ES-I3 (cell line): ENCODE results near the gene MPDZ.

Experiments
- H3K36me3 ChIP-seq: 2 replicates; pipeline ENCODE4 v1.6.1; 2013; ENCODE audit warnings: mild to moderate bottlenecking, low read length, control low read depth, moderate library complexity; ENCODE audit not compliant: insufficient read depth
- H3K4me1 ChIP-seq: 2 replicates; pipeline ENCODE4 v1.6.1; 2013; ENCODE audit warnings: mild to moderate bottlenecking, control low read depth, low read length; ENCODE audit not compliant: insufficient read depth
- H3K9ac ChIP-seq: 2 replicates; pipeline ENCODE4 v1.6.1; 2013; ENCODE audit warnings: low read depth, mild to moderate bottlenecking, low read length, moderate library complexity
- H3K9me3 ChIP-seq: 2 replicates; pipeline ENCODE4 v1.6.1; 2013; ENCODE audit warnings: mild to moderate bottlenecking, low read length, moderate library complexity; ENCODE audit not compliant: control insufficient read depth, insufficient read depth

The MPDZ gene

GRCh38 chr9:13186774-13187173, 92.7 kb downstream of the MPDZ start:
- Histone ChIP-seq H3K9me3 (no peaks in the 10 kb centered on the region), H3K9ac (no peak overlapping the region), H3K4me1 (no peaks in the 10 kb centered on the region), H3K36me3 (peaks cover 9% of the 10 kb centered on the region)

DNA sequence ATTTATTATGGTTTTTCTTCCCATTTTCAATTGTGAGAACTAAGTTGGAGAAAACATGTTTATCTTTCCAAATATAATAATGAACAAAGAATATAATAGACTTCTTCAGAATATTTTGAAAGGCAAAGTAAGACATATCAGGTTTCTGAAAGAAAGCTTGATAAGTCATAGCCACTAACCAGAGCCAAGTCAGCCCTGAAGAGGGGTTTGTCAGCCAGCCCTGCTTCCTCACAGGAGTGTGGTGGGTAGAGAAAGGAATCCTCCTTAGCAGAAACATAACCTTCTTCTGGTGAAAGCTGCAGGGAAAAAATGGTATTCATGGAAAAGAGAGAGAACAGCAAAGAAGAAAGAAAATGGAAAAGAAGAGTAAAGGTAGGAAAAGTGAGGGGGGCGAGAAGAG, 93.4 kb downstream of the MPDZ start:
- Histone ChIP-seq H3K4me1 (no peaks in the 10 kb centered on the region), H3K9me3 (no peaks in the 10 kb centered on the region), H3K36me3 (peaks cover 9% of the 10 kb centered on the region), H3K9ac (no peak overlapping the region)

- no peak overlapping the region for H3K9ac ChIP-seq
- H3K9me3 ChIP-seq = no peaks in the 10 kb centered on the region
- no peaks in the 10 kb centered on the region for H3K4me1 ChIP-seq
- peaks cover 3% of the 10 kb centered on the region; the same call in 1 of the 2 replicates for H3K36me3 ChIP-seq
Observed at GRCh38 chr9:13181652-13182051, 97.8 kb downstream of the MPDZ start.

GRCh38 chr9:13179257-13179656, 100.2 kb downstream of the MPDZ start:
- Histone ChIP-seq H3K36me3 (peaks cover 3% of the 10 kb centered on the region), H3K9ac (no peak overlapping the region), H3K9me3 (no peaks in the 10 kb centered on the region), H3K4me1 (no peaks in the 10 kb centered on the region)

- no peaks in the 10 kb centered on the region; the same call in 1 of the 2 replicates for H3K36me3 ChIP-seq
Observed at GRCh38 chr9:13175732-13176131, 103.8 kb downstream of the MPDZ start.

DNA sequence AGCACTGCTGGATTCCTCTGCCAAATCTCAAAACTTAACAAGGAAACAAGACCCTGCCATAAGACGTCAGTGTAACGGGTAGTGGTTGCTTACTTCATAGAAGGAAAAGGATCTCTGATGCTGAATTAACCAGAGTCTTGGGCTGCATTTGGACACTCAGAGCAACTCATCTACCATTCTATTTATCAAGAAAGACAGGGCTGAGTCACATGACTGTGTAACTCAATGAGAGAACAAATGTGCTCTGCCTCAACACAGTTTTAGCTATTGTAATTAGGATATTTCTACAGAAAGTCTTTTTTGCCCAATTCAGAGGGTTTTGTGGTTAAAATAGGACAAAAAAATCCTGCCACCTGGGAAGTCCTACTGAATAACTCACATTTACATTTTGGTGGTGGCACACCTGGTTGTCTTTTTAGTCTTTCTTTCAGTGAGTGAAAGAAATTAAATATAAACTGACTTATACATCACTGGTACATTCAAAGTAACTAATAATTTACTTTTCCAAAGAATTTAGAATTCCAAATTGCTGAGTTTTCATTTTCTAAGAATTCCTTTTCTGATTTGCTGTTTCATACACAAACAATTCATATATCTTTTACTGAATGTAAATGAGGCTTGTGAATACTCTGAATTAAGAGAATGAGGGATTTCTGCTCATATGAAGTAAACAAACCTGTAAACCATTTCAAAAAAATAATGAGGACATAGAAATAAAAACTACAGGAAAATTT, 104.4 kb downstream of the MPDZ start:
- no peaks in the 10 kb centered on the region; the same call in 1 of the 2 replicates for H3K36me3 ChIP-seq
- no peaks in the 10 kb centered on the region for H3K4me1 ChIP-seq
- no peaks in the 10 kb centered on the region for H3K9me3 ChIP-seq
- no peak overlapping the region for H3K9ac ChIP-seq

More at GRCh38 chr9:13175732-13176131, 103.8 kb downstream of the MPDZ start:
- Histone ChIP-seq H3K9me3 (no peaks in the 10 kb centered on the region), H3K9ac (no peak overlapping the region), H3K4me1 (no peaks in the 10 kb centered on the region)

- Histone ChIP-seq H3K9ac (no peak overlapping the region), H3K9me3 (no peaks in the 10 kb centered on the region), H3K4me1 (no peaks in the 10 kb centered on the region), H3K36me3 (no peaks in the 10 kb centered on the region; the same call in 1 of the 2 replicates)
Observed at GRCh38 chr9:13173553-13173952, 105.9 kb downstream of the MPDZ start.

DNA sequence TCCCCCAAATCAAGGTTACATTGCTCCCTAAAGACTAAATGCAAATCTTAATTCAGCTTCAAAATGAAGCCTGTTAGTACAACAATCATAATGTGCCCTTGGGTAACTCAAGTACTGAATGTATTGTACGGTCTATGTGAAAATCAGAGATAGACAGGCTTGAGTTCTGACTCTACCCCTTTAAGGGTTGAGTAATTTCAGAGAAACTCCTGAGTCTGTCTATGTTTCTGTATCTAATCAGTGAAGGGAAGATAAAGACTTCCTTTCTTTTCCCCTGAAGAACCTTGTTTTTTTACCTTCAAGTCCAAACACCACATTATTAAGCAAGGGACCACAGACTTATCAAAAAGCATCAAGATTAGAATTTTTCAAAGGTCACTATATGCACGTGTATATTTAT, 108.2 kb downstream of the MPDZ start:
- no peaks in the 10 kb centered on the region; the same call in 1 of the 2 replicates for H3K36me3 ChIP-seq
- no peak overlapping the region for H3K9ac ChIP-seq
- no peaks in the 10 kb centered on the region for H3K4me1 ChIP-seq
- no peaks in the 10 kb centered on the region for H3K9me3 ChIP-seq

- Histone ChIP-seq H3K4me1 (peaks cover 3% of the 10 kb centered on the region; the same call in 1 of the 2 replicates), H3K36me3 (no peaks in the 10 kb centered on the region), H3K9ac (no peak overlapping the region), H3K9me3 (no peaks in the 10 kb centered on the region)
Observed at GRCh38 chr9:13166996-13167395, 112.5 kb downstream of the MPDZ start.

DNA sequence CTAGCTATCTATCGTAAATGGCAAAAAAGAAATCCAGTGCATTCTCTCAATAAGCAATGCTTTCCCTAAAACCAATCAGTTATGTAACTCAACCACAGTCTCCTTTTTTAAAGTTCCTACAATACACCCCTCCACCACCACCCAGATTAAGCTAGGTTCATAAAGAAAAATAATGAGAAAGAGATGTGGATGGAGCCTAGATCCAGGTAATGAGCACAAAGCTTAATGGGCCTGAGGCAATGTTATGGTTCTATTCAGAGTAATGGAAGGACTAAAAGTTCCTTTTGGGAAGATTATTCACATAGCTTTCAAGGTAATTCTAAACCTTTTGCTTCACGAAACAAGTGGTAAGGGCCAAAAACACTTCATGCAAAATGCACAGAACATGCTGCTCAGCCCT, 113.5 kb downstream of the MPDZ start:
- Histone ChIP-seq H3K9ac (no peak overlapping the region), H3K4me1 (peaks cover 3% of the 10 kb centered on the region; the same call in 1 of the 2 replicates), H3K36me3 (no peaks in the 10 kb centered on the region), H3K9me3 (no peaks in the 10 kb centered on the region)

GRCh38 chr9:13165236-13165945, 114.1 kb downstream of the MPDZ start:
- no peaks in the 10 kb centered on the region for H3K36me3 ChIP-seq
- H3K9ac ChIP-seq = no peak overlapping the region
- H3K4me1 ChIP-seq = peaks cover 3% of the 10 kb centered on the region; the same call in 1 of the 2 replicates
- no peaks in the 10 kb centered on the region for H3K9me3 ChIP-seq

- Histone ChIP-seq H3K9me3 (no peaks in the 10 kb centered on the region), H3K36me3 (no peaks in the 10 kb centered on the region), H3K4me1 (peaks cover 3% of the 10 kb centered on the region; the same call in 1 of the 2 replicates), H3K9ac (no peak overlapping the region)
Observed at GRCh38 chr9:13163946-13164345, 115.5 kb downstream of the MPDZ start.

- Histone ChIP-seq H3K4me1 (peaks cover 3% of the 10 kb centered on the region; the same call in 1 of the 2 replicates), H3K36me3 (no peaks in the 10 kb centered on the region), H3K9me3 (no peaks in the 10 kb centered on the region), H3K9ac (no peak overlapping the region)
Observed at GRCh38 chr9:13163287-13163686, 116.2 kb downstream of the MPDZ start.

- no peaks in the 10 kb centered on the region for H3K36me3 ChIP-seq
- H3K9ac ChIP-seq = no peak overlapping the region
- peaks cover 3% of the 10 kb centered on the region; the same call in 1 of the 2 replicates for H3K4me1 ChIP-seq
- no peaks in the 10 kb centered on the region for H3K9me3 ChIP-seq
Observed at GRCh38 chr9:13160051-13160450, 119.4 kb downstream of the MPDZ start.

DNA sequence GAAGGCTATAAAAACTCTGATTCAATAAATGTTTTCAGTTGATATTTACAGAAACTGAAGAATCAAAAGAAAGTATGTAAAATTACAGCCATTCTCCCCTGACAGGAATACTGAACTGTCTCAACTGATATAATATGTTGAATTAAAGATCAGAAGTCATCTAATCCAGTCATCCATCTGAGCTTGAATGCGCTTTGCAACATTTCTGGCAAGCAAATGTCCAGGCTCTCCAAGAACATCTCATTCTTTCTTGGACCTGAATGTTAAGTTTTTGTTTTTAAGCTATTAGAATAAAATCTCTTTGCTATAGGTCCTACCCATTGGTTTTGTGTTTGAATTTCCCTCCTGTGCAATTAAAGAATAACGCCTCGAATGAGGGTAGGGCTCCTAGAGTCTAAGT, 120.5 kb downstream of the MPDZ start:
- Histone ChIP-seq H3K9ac (no peak overlapping the region), H3K36me3 (no peaks in the 10 kb centered on the region), H3K4me1 (peaks cover 3% of the 10 kb centered on the region; the same call in 1 of the 2 replicates), H3K9me3 (no peaks in the 10 kb centered on the region)
